Measurements from ENCODE around the gene TNRC6C. TPM values are rescaled to one million over a fixed set of nuclear protein-coding genes. Genes with fewer than 3 reads are reported as not detected.

Gene TNRC6C
- total RNA-seq, 3 donors from 2014 or later, result 19.6 to 25.0 (median 20.4) TPM

Other genes with a start within 250 kb of the TNRC6C start
- gene TMC6, start 170.1 kb downstream of the TNRC6C start, total RNA-seq, result 10 to 100 TPM; 79.1 to 87.1 (median 81.5) TPM
- 10 to 100 TPM; 46.9 to 69.4 (median 61.7) TPM for gene TMC8, start 172.1 kb downstream of the TNRC6C start, total RNA-seq
- gene C17orf99, start 187.7 kb downstream of the TNRC6C start, total RNA-seq, result not detected
- gene SYNGR2, start 209.9 kb downstream of the TNRC6C start, total RNA-seq, result 100 to 1,000 TPM; 192 to 224 (median 196) TPM
- 10 to 100 TPM; 23.0 to 30.3 (median 26.8) TPM for gene TK1, start 228.3 kb downstream of the TNRC6C start, total RNA-seq
- 10 to 100 TPM; 15.8 to 16.9 (median 16.1) TPM for gene AFMID, start 228.7 kb downstream of the TNRC6C start, total RNA-seq